ENCODE results near the gene POLR2M. TPM values are rescaled to one million over a fixed set of nuclear protein-coding genes. Genes with fewer than 3 reads are reported as not detected.

Gene POLR2M
- total RNA-seq = 42.5 and 50.6 TPM in 2 replicates
- 38.4 and 68.2 TPM in 2 replicates for polyA plus RNA-seq
- polyA plus RNA-seq (2011; cell fraction: cytosol; rRNA removed) = 42.5 and 67.4 TPM in 2 replicates
- polyA plus RNA-seq (2011; cell fraction: nucleus; rRNA removed) = 34.7 and 45.1 TPM in 2 replicates
- polyA plus RNA-seq (2012) = 24.9 and 27.9 TPM in 2 replicates
- polyA minus RNA-seq = 46.0 and 74.4 TPM in 2 replicates
- 80.5 TPM for polyA minus RNA-seq (2011; cell fraction: cytosol; rRNA and poly(A)+ RNA removed)
- polyA minus RNA-seq (2011; cell fraction: nucleus; rRNA and poly(A)+ RNA removed) = 42.3 and 67.3 TPM in 2 replicates
- percentile 91 among the genes with signal in this experiment for Bru-seq, nascent RNA
- percentile 98 among the genes with signal in this experiment for BruChase-seq, experiment 1, labeled RNA remaining after a 6-hour chase
- percentile 97 among the genes with signal in this experiment for BruChase-seq, experiment 2, labeled RNA remaining after a 2-hour chase
- long read RNA-seq, full-length matches to known transcripts = 52 of 61 reads
- long read RNA-seq, partial matches to known transcripts = 0 of 61 reads
- long read RNA-seq, other reads (novel, unspliced or antisense) = 9 of 61 reads

DNA sequence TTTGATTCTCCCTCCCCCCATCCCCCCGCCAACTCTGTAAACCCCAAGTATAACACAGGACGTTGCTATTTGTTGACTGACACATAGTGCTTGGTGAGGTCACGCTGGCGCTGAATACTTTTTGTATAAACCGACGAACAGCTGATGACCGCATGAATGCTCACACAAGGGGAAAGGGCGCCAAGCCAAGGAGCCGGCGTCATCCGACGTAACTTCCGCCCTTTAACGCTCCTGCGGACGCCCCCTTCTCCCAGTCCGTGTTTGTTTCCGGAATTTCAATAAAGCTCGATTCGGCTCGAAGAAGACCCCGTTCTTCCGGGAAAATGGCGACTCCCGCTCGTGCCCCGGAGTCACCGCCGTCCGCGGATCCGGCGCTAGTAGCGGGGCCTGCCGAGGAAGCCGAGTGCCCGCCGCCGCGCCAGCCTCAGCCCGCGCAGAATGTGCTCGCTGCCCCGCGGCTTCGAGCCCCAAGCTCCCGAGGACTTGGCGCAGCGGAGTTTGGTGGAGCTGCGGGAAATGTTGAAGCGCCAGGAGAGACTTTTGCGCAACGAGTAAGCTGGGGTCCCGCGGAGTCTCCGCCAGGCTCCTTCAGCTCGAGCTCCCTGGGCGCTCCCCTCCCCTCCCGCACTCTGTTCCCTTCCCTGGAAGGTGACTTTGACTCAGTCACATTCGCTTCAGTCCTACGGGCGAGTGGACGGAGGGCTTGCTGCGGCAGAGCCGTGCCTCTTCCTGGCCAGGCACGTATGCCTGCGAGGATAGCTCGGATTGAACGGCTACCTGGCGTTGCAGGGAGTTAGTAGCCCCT, at the start of gene POLR2M:
POLR2M (plus strand) TSS at position 310 of the 805 bp plus-strand sequence; CDS start at position 439, 129 bp downstream.
- intact Hi-C loops (cut with micrococcal nuclease) = loop anchor here (1.0 to 5.0 kb wide), 6 partner anchors 14 to 366 kb away; no protein-coding TSS in a partner anchor
- dilution Hi-C loops (cut with MboI; ENCODE audit: extremely low pct_ligation_motif_present, low sequenced_read_pairs) = no loop called here
- Histone ChIP-seq H3K4me1 (ENCODE audit: control insufficient read depth, extremely low read depth, insufficient read depth, low read length) (peaks cover 16% of the 10 kb centered on the region), H3K9ac (replicated peaks; ENCODE audit: extremely low read depth, insufficient read depth, low read length) (peak within 1 kb of the TSS; percentile 80), H3K27ac (ENCODE audit: insufficient read depth, low read depth, low read length) (peak within 1 kb of the TSS; percentile 74), H3K4me2 (ENCODE audit: insufficient read depth, low read length) (peak within 1 kb of the TSS; percentile 92), H3K79me2 (ENCODE audit: control insufficient read depth, insufficient read depth, low read length) (peaks cover 35% of the 10 kb centered on the region), H3K36me3 (ENCODE audit: control insufficient read depth in 2 of 2, extremely low read depth in 1 of 2, insufficient read depth in 2 of 2, low read length in 2 of 2) (peaks cover 2 to 13% of the 10 kb centered on the region in 2 experiments), H3K9me3 (replicated peaks; ENCODE audit: control insufficient read depth, insufficient read depth, low read length) (no peaks in the 10 kb centered on the region), H3K27me3 (ENCODE audit: control insufficient read depth in 2 of 2, insufficient read depth in 2 of 2, low read length in 2 of 2) (no peaks in the 10 kb centered on the region), H2AFZ (ENCODE audit: low read depth, low read length) (peak within 1 kb of the TSS; percentile 85), H4K20me1 (replicated peaks; ENCODE audit: control insufficient read depth, extremely low read depth, insufficient read depth, low read length) (no peaks in the 10 kb centered on the region), H3K9me1 (replicated peaks; ENCODE audit: control insufficient read depth, extremely low read depth, insufficient read depth, low read length) (no peaks in the 10 kb centered on the region), H3K4me3 (replicated peaks in 1 of 3; ENCODE audit: insufficient read depth in 1 of 3, low read depth in 1 of 3, low read length in 3 of 3) (peak within 1 kb of the TSS; percentile 18 to 71 (median 59))
- BruUV-seq (replicated peaks) = TSS peak; percentile 47
- POLR2A ChIA-PET = interaction anchor here (1.0 kb wide), 2 partner anchors 12 to 157 kb away, joined by 3 read pairs; no protein-coding TSS in a partner anchor
- FAIRE-seq = peak; percentile 94
- TF ChIP-seq FOS (IDR thresholded peaks at IDR 0.05; ENCODE audit: borderline replicate concordance, insufficient read depth, low read length) (peak; percentile 48), MYC (IDR thresholded peaks at IDR 0.05; ENCODE audit: low read depth, low read length) (peak; percentile 35), EZH2 (IDR thresholded peaks at IDR 0.05; ENCODE audit: borderline replicate concordance, low read depth, low read length, severe bottlenecking) (no peak), POLR2A (IDR thresholded peaks at IDR 0.05; ENCODE audit: low read depth, low read length) (peak; percentile 63), CTCF (IDR thresholded peaks at IDR 0.05; ENCODE audit: extremely low read depth in 1 of 2, insufficient read depth in 1 of 2, low read depth in 1 of 2, low read length in 2 of 2) (no peak), POLR2AphosphoS5 (IDR thresholded peaks at IDR 0.05; ENCODE audit: insufficient read depth, low read depth, low read length) (peak; percentile 72), GATA2 (IDR thresholded peaks at IDR 0.05; ENCODE audit: insufficient read depth, insufficient read length, low read depth, low read length) (no peak), MAX (IDR thresholded peaks at IDR 0.05; ENCODE audit: insufficient read depth, insufficient read length) (peak; percentile 24), JUN (IDR thresholded peaks at IDR 0.05; ENCODE audit: borderline replicate concordance, insufficient read depth, insufficient read length, low read depth) (peak; percentile 59)
- peak; percentile 99 for DNase-seq (ENCODE audit: low read depth, low spot score)
- CTCF ChIA-PET = interaction anchor here (0.9 to 3.6 kb wide), 21 partner anchors 10 to 364 kb away, joined by 3 to 33 read pairs (median 6); no protein-coding TSS in a partner anchor
